ENCODE results near the gene TSPAN9.

Gene TSPAN9

DNA sequence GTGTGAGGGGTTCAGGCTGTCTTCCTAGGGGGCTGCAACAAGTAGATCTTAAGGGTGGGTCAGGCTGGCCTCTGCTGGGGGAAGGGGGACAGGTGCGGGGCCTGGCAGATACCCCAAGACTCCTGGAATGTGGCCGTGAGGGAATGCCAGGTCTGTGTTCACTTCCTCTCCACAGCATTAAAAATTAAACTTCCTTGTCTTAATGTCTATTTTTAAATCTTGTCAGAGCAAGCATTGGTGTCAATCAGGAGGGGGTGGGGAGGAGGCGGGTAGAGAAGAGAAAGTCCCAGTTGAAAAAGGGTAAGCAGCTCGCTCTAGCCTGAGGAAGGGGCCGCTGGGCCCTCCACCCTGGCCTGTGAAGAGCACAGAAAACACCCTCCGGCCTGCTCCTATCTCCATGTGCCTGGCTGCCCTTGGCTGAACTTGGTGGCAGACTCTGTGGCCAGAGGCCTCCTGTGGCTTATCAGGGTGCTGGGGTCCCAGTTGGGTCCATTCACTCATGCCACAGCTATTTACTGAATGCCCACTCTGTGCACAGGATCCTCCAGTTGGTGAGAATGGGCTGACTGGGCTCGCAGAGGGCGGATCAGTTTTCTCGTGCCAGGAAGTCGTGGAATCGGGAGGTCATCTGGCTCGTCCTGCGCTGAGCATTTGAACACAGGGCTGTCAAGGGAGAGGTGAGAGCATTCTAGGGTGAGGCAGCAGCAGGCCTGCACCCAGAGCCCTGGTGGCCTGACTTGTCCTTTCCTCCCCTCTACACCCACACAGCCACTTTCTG, 128.8 kb downstream of the TSPAN9 start:
- DNase-seq (ENCODE audit: low read depth in 2 of 2), result no peak

DNA sequence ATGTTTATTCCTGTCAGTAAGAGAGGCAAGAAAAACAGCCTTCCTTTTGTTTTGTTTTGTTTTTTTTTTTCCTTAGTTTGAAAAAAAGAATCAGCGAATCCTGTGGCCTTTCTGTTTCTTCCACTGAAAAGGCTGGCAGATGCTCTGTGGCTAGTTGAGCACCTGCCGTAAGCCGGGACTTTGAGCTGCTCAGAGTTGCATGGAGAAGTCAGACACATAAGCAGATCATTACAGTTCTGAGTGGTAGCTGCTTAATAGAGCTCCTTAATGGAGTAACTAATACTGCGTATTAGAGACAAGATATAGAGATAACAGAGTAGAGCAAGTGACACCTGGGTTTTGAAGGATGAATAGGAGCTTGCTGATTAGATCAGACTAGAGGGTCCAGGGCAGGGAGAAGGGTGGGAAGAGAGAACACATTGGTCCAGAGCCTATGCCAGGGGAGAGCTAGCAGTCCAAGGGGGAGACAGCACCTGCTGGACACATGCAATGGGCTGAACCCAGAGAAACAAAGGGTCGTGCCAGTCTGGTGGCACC, 129.4 kb downstream of the TSPAN9 start:
- DNase-seq (ENCODE audit: low read depth in 2 of 2), result no peak

DNA sequence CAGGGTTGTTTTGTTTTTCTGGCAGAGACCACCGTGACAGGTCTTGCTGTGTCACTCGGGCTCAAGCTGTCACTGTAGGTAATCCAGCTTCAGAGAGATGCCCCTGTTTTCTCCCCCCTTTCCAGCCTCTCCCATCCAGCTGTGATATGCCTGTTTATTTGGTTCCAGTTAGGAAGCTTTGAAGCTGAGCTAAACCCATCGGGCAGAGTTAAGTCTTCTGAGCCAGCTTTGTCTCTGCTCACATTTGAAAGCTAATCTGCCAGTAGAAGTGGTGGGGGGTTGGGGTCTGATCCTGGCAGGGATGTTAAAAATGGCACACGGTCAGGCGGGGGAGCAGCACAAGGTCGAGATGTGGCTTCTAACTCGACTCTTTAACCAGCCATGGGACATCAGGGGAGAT, 130.0 kb downstream of the TSPAN9 start:
- no peak for DNase-seq (ENCODE audit: low read depth in 2 of 2)

DNA sequence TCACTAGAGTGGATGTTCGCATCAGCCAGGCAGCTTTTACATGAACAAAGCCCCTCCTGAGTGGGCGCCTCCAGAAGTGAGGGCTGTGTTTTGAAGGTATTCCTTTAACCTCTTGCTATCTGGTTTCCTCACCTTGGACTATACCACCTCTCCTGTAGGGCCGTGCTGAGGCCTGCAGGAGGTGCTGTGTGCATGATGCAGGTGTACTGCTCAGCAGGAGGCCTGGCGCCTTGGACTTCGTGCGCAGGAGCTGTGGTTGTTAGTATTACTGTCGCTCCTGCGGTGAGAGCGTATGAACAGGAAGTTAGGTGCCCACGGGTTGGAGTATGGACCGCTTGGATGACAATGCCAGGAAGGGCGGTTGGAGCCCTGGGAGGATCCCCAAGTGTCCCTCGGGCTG, 130.7 kb downstream of the TSPAN9 start:
- no peak for DNase-seq (ENCODE audit: low read depth in 2 of 2)

DNA sequence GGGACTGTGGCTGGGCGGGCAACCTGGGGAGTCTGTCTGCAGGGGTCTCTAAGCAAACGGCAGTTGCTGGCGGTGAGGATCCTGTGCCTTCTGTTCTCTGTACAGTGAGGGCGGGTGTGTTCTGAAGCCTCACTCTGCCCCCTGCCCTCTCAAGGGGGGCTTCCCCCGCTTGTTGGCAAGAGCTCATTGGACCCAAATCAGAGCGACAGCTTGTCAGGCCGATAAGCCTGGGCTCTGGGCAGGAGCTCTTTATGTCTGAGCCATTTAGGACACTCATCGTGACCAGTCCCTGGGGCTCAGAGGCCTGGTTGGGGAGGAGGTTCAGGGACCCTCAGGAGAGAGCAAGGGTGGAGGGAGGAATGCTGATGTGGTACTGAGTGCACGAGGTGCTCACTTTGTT, 136.0 kb downstream of the TSPAN9 start:
- DNase-seq (ENCODE audit: low read depth in 2 of 2), result no peak

DNA sequence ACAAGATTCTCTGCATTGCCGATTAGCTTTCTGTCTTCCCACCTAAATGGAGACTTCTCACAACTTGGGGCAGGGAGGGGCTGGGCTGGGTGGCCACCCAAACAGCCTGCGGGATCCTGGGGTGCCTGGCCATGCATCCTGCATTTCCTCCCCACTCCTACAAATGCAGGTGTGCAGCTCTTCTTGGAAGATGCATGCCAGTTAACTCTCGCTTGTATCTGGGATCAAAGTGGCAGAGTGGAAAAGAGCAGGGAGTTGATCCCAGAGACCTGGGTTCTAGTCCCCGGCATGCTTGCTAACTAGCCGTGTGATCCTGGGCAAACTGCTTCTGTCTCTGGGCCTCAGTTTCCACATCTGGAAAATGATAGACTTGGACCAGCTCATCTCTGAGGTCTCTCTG, 136.6 kb downstream of the TSPAN9 start:
- DNase-seq (ENCODE audit: low read depth in 2 of 2), result no peak

DNA sequence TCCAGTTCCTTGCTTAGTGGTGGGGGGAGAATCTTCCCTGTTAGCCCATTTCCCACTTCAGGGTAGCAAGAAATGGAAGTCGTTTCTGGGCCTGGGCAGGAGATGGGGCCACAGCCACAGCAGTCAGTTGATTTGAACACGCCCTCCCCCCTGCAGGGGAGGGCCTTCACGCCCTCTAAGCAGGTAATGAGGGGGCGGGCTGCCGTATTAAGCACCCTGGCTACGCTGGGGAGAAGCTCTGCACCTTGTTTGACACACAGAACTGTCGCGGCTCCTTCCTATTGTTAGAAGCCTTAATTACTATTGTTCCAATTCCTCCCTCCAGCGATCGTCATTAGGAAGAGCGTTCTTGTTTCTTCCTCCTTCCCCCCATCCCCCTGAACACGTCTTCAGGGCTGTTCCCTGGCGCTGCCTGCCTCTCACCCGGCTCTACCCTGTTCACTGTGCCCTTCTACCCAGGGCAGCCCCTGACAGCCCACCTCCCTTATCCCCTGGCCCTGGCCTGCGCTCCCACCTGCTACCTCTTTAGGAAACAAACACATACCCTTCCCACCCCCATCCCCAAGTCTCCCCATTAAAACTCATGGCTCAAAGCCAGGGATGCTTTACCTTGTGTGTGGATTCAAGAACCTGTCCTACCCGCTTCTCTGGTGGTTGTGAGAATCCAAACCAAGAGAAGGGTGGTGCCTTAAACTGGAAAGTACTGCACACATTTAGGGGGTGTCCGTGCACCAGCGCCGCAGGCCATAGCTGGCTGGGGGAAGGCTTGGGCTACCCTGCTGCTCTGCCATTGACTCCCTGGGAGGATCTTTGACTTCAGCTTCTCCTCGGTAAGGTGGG, 137.6 kb downstream of the TSPAN9 start:
- no peak for DNase-seq (ENCODE audit: low read depth in 2 of 2)

DNA sequence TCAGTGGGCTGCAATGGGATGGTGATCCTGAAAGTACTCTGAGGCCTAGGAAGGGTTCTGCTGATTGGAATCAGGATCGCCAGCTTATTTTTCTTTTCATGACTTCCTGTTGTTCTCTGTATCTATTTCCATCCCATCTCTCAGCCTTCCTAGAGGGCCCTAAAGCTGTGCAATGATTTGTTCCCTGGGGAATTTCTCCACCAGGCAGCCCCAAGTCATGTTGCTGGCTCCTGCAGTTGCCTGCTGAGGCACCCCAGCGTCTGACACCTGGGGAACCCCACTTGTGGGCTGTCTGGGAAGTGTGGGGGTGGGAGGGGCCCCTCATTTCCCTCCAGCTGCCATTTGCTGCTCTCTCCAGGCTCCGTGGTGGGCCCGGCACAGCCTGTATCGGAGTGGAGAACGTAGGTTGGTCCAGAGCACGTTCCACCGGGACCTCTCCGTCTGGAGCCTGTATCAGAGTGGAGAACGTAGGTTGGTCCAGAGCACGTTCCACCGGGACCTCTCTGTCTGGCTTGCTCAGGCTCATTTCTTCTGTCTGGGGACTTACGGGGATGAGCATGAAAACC, 138.3 kb downstream of the TSPAN9 start:
- no peak for DNase-seq (ENCODE audit: low read depth in 2 of 2)

DNA sequence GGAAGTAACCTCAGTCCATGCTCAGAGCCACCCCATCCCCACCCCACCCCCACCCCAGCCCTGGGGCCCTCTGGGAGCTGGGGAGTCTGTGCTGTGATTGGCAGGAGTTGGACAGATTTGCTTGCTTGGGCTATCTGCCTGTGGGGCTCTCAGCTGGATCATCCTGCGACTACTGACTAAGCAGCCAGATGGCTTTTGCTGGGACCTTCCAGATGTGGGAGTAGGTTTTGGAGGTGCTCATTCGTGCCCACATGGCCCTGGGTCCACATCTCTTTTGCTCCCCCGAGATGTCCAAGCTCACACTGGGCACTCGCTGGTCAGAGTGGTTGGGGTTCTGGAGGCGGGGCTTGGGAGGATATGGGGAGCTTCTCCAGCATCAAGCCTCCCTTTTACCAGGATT, 138.9 kb downstream of the TSPAN9 start:
- no peak for DNase-seq (ENCODE audit: low read depth in 2 of 2)

DNA sequence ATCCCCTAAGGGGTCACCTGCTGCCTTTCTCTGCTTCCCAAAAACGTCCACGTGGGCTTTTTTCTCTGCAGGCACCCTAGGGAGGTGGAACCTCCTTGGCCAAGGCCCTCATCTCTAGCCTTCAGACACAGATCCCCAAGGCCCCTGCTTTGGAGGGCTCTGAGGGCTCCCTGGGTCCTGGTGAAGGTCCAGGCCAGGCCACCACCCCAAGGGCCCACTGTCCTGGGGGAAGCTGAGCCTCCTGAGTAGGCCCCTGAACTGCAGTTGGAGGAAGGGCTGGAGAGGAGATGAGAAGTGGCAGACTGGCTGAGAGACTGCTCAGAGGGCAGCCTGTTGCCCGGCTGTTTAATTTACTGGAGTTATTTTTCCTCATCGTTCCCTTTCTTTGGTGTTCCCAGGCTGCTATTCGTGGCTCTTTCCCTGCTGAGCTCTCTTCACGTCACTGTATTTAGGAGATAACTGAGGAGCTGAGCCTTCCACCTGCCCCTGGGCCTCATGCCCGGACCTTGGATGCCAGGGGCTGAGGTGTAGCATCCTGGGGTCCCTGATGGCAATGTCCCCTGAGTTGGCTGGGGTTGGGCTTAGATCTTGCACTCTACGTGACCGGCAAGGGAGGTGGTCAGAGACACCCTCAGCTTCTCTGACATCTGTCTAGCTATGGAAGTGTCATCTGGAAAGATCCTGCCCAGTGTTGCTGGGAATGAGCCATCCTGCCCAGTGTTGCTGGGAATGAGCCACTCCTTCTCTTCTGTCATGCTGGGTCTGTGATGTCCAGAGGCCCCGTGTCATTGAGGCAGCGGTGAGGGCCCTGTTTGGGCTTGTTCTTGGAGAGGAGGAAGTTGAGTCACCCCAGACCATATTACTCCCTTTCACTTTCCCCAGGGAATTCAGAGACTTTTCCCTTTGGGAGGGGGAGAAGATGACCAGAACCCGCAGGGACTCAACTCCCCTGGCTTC, 139.8 kb downstream of the TSPAN9 start:
- DNase-seq (ENCODE audit: low read depth in 2 of 2), result no peak

DNA sequence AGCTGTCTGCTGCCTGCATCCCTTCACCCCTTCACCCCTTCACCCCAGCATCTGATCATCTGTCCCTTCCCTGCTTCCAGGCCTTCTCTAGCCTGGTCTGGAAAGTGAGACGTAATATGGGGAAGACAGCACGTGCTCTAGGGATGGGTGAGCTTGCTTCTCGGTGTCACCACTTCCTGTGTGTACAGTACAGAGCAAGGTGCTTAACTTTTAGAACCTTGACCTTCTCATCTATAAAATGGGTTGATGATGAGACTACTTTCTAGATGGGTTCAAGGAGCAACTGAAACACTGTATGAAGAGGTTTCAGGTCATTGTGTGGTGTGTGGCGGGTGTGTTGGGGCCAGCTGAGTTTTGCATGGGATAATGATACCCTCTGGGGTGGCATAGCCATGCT, 140.5 kb downstream of the TSPAN9 start:
- DNase-seq (ENCODE audit: low read depth in 2 of 2), result no peak

DNA sequence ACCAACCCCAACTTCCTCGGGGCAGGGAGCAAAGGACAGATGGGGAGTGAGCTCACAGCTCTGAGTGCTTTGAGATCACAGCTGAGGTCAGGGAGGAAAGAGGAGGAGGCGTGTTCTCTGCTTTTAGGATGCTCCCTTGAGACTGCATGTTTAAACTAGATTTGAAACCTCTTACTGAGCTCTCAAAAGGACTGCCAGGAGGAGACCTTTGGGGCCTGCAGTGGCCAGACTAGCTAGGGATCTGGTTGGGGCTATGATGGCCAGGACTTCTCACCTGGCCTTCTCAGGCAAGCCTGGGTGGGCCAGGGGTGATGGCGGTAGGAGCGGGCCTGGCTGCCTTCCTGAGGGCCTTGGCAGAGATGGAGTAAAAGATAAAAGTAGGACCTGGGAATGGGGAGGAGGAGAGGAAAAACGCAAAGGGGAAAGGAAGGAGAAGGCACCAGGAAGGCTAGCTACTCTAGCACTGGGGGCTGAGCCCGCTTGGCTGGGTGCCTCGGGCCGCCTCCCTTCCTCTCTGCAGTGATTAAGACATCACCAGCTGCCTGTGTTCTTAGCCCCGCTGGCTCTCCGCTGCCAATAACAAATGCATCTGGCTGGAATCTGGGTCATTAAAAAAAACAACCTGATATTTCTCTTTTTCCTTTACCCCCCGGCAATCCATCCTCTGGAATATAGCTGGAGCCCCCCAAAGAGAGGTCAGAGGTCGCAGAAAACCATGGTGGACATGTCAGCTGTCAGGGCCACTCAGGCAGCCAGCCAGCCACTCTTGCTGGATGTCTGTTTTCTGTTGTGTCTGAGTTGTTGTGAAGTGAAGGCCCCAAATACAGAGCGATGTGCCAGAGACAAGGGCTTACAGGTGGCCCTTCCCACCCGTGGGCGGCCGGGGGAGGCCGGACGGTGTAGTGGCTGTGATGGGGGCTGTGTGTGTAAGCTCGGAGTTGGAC, 141.3 kb downstream of the TSPAN9 start:
- no peak for DNase-seq (ENCODE audit: low read depth in 2 of 2)

DNA sequence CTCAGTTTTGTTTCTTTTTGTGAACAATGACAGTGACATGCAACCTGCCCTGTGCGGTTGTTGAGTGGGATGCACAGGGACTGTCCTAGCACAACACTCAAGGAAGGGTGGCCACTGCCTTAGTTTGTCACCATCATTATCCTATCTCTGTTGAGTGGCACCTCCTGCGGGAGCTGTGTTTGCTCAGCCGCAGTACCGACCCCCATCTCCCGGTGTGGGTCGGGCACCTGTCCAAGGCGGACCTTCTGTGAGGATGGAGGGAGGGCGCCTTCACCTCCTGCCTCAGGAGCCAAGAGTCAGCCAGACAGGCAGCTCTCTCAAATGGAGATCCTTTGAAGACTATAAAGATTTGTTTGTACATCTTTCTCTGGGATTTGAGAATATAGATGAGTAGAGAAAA, 142.1 kb downstream of the TSPAN9 start:
- no peak for DNase-seq (ENCODE audit: low read depth in 2 of 2)

DNA sequence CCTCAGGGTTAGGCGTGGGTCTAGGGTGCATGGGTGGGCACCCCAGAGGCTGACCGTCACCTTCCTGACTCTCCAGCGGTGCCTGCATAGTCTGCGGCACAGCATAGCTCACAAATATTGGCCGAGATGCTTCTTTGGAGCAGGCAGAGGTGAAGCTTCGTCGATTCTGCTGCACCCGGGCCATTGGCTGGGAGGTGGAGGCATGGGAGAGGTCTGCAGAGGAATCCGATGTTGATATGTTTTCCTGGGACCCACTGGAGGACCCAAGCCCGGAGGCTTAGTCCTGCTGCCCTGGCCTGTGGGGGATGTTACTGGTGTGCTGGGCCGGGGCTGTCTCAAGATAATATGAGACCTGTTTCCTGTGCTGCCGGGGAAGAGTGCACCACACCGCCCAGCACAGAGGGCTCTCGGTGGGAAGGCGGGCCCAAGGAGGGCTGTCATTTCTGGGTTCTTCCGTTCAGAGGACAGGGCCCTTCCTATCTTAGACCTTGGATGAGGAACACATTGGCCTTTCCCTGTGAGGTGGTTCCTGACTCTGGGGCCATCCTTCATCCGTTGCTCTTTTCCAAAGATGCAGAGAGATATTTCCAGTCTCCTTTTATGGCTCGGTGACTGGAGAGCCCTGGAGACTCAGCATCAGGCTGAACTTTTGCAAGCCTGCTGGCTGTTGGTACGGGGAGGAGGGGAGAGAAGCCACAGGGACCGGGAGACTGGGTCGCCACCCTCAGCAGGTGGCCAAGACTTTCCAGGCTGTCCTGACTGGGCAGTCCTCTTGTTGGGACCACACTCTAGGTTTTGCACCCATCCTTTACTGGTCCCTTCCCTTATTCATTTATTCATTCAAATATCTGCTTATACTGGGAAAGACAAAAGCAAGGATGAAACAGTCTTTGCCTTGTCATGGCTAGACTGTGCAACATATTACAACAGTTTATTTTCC, 143.5 kb downstream of the TSPAN9 start:
- DNase-seq (ENCODE audit: low read depth in 2 of 2), result no peak

DNA sequence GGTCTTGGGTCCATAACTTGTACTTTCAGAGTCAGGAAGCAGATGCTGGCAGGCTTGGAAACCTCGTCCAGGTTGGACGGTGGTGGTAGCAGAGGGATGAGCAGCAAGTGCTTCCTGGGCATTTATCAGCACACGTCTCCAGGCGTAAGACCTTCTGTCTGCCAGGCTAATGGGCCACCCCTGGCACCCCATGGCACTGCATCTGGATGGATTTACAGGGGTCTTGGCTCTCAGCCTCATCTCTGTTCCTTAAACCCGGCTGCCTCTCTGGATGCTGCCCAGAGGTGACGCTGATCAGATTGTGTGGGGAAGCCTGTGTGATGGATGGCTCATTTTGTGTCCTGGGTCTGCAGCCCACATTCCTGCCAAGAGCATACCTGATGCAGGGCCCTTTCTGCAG, 145.1 kb downstream of the TSPAN9 start:
- no peak for DNase-seq (ENCODE audit: low read depth in 2 of 2)

DNA sequence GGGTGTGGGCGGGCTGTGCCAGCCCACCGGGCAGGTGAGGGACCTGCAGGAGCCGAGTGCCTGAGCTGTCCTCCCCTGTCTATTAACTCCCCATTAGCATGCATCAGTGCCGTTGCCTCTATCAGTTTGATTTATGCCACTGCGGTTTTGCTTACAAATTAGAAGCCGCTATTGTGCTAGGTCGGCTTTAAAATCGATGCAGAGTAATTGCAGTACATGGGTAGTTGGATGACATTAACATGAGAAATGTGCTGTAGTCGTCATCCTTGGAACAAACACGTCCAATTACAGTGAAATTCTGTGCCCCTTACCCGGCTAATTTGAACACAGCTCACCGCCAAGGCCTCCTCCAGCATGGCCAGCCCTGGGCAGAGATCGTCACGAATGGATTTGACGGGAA, 145.8 kb downstream of the TSPAN9 start:
- DNase-seq (ENCODE audit: low read depth in 2 of 2), result no peak

DNA sequence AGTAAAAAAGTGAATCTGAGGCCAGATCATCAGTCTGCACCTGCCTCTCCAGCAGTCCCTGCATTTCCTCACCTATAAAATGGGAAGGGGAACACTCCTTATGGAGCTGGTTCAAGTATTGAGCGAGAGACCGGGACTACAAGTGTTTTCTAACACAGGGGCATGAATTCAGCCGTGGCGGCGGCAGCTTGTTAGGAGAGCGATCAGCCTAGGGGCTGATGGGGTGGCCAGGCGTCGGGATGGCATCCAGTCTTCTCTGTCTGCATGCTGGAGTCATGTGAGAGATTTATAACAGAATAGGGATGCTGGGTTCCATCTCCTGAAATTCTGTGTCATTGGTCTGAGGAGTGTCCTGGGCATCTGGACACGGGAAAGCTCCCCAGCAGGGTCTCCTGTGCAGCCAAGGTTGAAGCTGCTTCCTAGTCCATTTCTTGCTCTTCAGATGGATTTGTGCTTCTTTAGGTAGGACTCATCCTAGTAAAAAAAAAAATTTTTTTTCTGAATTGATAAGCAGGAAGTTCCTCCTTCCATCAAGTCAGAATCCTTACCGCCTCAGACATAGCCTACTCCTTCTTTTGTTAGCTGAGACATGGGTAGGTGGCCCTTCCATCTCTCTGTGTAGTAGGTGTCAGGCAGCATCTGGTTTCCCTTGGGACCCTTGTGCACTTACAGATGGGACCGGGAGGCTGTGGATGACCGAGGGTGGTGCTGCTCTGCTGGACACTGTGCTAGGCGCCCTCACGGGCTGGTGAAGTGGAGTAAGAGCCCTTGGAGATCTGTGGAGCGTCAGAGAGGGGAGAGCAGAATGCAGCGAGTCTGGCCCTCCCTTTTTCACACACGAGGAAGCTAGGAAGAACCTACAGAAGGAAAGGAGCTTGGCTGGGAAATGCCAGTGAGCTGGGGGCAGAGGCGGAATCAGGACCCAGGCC, 146.7 kb downstream of the TSPAN9 start:
- no peak for DNase-seq (ENCODE audit: low read depth in 2 of 2)

DNA sequence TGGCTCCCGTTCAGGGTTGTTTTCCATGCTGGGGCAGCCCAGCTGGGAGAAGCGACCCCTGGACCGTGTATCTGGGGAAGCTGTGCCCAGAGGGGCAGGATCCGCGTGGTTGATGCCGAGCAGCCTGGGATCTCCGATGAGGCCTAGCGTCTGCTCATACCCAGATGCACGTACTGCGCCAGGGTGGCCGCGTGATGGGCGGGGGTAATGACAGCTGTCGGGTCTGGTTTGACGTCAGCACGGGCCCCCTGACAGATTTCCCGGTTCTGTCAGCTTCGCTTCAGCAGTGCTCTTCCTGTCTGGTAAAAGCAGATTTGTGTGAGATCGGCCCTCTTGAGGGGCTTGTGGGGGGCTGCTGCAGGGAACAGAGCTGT, 147.3 kb downstream of the TSPAN9 start:
- DNase-seq (ENCODE audit: low read depth in 2 of 2), result no peak

All from stimulated activated CD8-positive, alpha-beta memory T cell treated with anti-CD3 and anti-CD28 coated beads, Interleukin-2, amount 100 ng/mL, for 48 hours (primary cell).